ENCODE measurements around the gene BRSK1.
"Not testable (repeated sequence)": the region's sequence is repeated elsewhere in the genome, so short reads cannot be mapped to it uniquely, and the experiment has no call there.

BRSK1 gene

GRCh38 chr19:55305491-55305890 lies 21.7 kb downstream of the BRSK1 start:
- DNase-seq, result peak; percentile 55

- DNase-seq, result no peak
These were observed 22.3 kb downstream of the BRSK1 start for GRCh38 chr19:55305983-55306562.

DNA sequence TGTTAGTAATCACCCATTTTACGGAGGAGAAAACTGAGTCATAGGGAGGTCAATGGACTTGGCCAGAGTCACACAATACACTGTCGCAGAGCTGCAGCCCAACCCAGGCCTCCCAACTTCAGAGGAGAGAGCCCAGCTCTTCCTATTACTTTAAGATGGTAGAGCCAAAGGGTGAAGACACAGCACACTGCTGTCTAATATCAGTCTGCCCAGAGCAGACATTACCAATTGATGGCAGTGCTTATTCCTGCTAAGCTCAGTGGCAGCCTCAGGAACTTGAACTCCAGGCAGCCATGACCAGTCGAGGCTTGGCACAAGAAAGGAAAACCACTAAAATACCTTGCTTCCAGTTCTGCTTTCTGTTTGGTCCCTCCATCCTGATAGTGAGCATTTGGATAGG lies 22.9 kb downstream of the BRSK1 start:
- DNase-seq, result no peak

DNA sequence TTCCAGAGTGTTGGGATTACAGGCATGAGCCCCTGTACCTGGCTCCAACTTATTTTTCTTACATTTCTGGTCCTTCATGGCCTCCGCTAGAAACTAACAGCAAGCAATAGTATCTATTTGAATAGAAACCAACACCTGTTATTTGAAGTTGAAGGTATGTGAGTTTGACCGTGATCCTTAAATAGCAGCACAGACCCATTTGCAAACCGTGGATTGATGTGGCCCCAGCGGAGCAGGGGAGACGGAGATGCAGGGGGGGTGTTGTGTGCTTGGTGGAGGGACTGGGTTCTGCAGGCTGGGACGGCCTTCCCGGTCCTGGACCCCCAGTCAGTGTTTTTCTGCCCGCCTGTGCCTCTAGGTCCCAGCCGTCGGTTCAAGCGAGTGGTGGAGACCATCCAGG lies 24.5 kb downstream of the BRSK1 start:
- no peak for DNase-seq

- DNase-seq, result no peak
These were observed 25.7 kb downstream of the BRSK1 start for GRCh38 chr19:55309448-55309847.

- DNase-seq, result no peak
These were observed 26.7 kb downstream of the BRSK1 start for GRCh38 chr19:55310498-55310897.

- DNase-seq, result no peak
These were observed 27.6 kb downstream of the BRSK1 start for GRCh38 chr19:55311397-55311796.

DNA sequence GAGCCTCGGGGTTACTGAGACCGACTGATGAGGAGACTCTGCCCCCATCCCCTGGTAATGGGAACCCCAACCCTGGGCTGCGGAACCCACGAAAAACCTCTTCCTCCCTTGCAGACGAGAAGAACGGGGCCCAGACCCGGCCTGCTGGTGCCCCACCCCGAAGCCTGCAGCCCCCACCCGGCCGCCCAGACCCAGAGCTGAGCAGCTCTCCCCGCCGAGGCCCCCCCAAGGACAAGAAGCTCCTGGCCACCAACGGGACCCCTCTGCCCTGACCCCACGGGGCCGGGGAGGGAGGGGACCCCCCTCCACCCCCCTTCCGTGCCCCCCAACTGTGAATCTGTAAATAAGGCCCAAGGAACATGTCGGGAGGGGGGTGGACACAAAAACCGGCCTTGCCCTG lies 28.0 kb downstream of the BRSK1 start:
- no peak for DNase-seq

GRCh38 chr19:55312621-55313512 lies 29.1 kb downstream of the BRSK1 start:
- no peak for DNase-seq

DNA sequence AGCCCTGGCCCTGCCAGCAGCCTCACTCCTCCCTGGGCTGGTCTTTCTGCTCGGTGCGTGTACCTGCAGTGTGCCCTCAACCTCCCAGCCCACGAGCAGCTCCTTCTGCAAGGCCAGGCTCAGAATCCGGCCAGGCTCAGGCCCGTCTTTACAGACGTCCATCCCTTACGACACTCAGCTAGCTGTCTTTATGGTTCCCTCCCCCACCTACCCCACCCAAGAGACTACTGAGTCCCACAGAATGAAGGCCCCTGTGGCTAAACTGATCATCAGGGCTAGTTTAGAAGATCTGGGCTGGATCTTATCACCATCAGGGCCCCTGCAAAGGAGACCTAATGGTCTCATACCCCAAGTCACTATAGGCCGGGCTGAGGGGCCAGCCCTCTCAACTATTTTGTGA lies 30.6 kb downstream of the BRSK1 start:
- DNase-seq, result no peak

GRCh38 chr19:55315956-55316525 lies 32.2 kb downstream of the BRSK1 start:
- no peak for DNase-seq

GRCh38 chr19:55316646-55317045 lies 32.8 kb downstream of the BRSK1 start:
- no peak for DNase-seq

DNA sequence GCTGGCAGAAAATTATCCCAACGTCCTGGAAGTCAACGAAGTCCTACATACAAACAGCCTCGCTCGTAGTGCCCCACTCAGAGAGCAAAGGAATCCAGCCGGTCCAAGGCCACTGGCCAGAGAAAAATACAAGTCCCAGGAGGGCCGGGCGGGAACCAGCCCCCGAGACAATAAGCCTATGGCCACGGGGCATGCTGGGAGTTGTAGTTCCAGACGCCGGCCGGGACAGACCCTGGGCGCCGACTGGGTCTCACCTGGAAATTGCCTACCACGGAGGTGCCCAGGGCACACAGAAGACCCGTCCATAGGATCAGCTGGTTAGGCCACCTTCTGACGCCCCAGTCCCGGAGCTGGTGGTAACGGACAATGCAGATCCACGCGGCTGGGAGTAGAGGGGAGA lies 36.0 kb downstream of the BRSK1 start:
- no peak for DNase-seq

- DNase-seq, result no peak
These were observed 37.1 kb downstream of the BRSK1 start for GRCh38 chr19:55320844-55321419.

DNA sequence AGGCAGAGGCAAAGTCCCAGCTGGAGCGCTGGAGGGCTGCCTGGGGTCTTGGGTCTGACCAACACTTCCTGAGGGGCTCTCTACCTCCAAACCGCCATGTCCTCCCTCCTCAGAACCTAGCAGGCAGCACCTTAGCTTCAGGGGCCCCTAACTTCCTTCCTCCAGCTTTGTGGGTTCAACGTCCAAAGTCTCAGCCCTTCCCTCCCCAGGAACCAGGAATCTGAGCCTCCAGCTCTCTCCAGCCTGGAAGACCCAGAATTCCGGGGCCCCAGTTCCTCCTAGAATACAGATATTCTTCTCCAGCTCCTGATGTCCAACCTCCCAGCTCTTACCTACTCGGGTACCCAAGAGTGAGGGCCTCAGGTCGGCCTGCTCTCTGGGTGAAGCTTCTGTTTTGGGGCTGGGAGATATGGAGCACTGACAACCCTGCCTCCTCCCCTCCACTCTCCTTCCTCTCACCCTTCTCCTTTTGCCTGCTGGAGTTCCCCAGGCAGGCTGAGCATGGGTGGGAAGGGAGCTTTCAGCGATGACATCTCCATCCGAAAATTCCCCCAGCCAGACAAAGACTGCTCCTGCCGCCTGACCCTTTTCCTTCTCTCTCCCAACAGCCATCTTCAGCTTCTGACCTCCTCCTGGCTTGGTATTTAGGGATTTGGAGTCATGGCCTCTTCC lies 37.8 kb downstream of the BRSK1 start:
- DNase-seq, result no peak

DNA sequence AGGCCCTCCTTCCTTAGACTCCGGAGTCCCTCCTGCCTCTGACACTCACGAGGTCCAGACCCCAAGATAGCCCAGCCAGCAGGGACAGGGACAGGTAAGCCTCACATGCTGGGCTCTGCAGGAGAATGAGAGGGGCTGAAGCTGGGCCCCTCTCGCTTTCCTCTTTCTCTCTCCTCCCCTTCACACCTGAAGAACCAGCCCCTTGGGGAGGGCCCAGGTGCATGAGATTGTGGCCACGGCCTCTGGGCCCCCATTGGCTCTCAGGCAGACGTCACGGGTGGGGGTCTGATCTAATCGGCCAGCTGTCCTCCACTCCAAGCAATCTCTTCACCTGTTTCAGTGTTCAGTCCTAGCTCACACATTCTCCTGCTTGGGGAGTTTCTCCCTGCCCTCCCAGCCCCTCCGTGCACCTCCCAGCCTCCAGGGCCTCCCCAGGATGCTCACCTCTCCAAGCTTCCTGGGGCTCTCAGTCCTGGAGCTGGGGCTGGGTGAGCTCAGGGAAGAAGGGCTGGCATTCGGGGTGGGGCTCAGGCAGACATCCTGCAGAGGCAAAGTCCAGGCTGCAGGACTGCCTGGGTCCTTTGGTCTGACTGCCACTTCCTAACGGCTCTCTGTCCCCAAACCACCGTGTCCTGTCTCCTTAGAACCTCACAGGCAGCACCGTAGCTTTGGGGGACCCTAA lies 38.5 kb downstream of the BRSK1 start:
- no peak for DNase-seq

- no peak for DNase-seq
These were observed 40.9 kb downstream of the BRSK1 start for GRCh38 chr19:55324662-55325061.

- DNase-seq, result peak; percentile 63
These were observed 41.4 kb downstream of the BRSK1 start, which contains the start of gene TMEM150B for GRCh38 chr19:55325172-55325571. TSS of gene TMEM150B (minus strand) at chr19:55325341. CDS start at chr19:55321036, 4,305 bp downstream.

DNA sequence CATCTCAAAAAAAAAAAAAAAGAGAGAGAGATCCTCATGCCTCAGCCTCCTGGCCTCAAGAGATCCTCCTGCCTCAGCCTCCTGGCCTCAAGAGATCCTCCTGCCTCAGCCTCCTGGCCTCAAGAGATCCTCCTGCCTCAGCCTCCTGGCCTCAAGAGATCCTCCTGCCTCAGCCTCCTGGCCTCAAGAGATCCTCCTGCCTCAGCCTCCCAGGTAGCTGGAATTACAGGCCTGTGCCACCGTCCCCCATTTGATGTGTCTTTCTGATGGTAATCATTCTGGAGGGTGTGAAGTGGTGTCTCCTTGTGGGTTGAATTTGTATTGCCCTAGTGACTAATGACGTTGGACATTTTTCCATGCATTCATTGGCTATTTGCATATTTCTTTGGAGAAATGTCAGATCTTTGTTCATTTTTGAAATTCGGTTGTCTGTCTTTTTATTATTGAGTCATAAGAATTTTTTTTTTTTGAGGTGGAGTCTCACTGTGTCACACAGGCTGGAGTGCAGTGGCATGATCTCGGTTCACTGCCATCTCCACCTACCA lies 45.0 kb downstream of the BRSK1 start:
- DNase-seq, result not testable (repeated sequence)

GRCh38 chr19:55329791-55330190 lies 46.0 kb downstream of the BRSK1 start:
- not testable (repeated sequence) for DNase-seq

GRCh38 chr19:55333870-55334269 lies 50.1 kb downstream of the BRSK1 start:
- no peak for DNase-seq

DNA sequence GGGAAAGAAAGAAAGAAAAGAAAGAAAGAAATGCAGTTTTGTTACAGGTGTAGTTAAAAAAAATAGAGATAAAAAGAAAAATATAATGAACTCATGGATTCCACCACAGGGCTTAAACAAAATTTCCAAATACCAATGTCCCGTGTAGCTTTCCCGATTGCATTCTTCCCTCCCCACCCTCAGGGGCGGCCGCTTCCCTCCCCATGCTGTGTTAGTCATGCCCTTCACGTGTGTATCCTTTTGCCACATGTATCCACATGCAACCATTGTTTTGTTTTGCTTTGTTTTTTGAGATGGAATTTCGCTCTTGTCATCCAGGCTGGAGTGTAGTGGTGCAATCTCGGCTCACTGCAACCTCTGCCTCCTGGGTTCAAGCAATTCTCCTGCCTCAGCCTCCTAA lies 52.3 kb downstream of the BRSK1 start:
- no peak for DNase-seq
